Liver (tissue), 9 donors: ENCODE data around the gene HSPA12A. TPM values are rescaled to one million over a fixed set of nuclear protein-coding genes. Genes with fewer than 3 reads are reported as not detected.

Experiments
- DNase-seq: peaks from one replicate; pipeline ENCODE4 v3.0.0-alpha.2; 2017; ENCODE audit warnings: low spot score
- H3K27ac ChIP-seq, 2 donors: one replicate each; pipeline ENCODE4 v1.7.0; 2013; ENCODE audit warnings: inconsistent platforms in 2 of 2, low read length in 2 of 2, control low read depth in 1 of 2, low read depth in 1 of 2, mild to moderate bottlenecking in 1 of 2
- H3K27me3 ChIP-seq, 4 donors: one replicate each; pipeline versions ENCODE4 v1.6.1 to v1.7.0; 2013; ENCODE audit warnings: low read length in 3 of 4, inconsistent platforms in 1 of 4, mild to moderate bottlenecking in 1 of 4, moderate library complexity in 1 of 4; ENCODE audit not compliant: control insufficient read depth in 4 of 4, insufficient read depth in 4 of 4
- H3K36me3 ChIP-seq, 4 donors: one replicate each; pipeline versions ENCODE4 v1.6.1 to v1.7.0; 2013; ENCODE audit warnings: low read length in 3 of 4, mild to moderate bottlenecking in 3 of 4, low read depth in 1 of 4, moderate library complexity in 1 of 4; ENCODE audit not compliant: control insufficient read depth in 4 of 4, insufficient read depth in 3 of 4
- H3K4me1 ChIP-seq, 4 donors: one replicate each; pipeline versions ENCODE4 v1.6.1 to v1.7.0; 2013; ENCODE audit warnings: low read length in 3 of 4, mild to moderate bottlenecking in 3 of 4, moderate library complexity in 1 of 4; ENCODE audit not compliant: control insufficient read depth in 4 of 4, insufficient read depth in 4 of 4
- H3K4me3 ChIP-seq, 3 donors: one replicate each; pipeline versions ENCODE4 v1.6.1 to v1.7.0; 2013; ENCODE audit warnings: low read length in 3 of 3, control low read depth in 1 of 3, low read depth in 1 of 3, mild to moderate bottlenecking in 1 of 3
- H3K9ac ChIP-seq, 2 donors: one replicate each; pipeline ENCODE4 v1.7.0; 2013; ENCODE audit warnings: low read length in 2 of 2, mild to moderate bottlenecking in 2 of 2, moderate library complexity in 2 of 2, control low read depth in 1 of 2, low read depth in 1 of 2
- H3K9me3 ChIP-seq, 4 donors: one replicate each; pipeline versions ENCODE4 v1.6.1 to v1.7.0; 2013; ENCODE audit warnings: low read length in 3 of 4; ENCODE audit not compliant: control insufficient read depth in 4 of 4
- ATF3 ChIP-seq: IDR thresholded peaks from 2 replicates; pipeline ENCODE4 v1.6.1; 2016; ENCODE audit warnings: antibody characterized with exemption
- CTCF ChIP-seq: fragments of 150-350 bp; IDR thresholded peaks from 2 replicates; pipeline ENCODE4 v1.5.1; 2017; ENCODE audit warnings: improper control_type of control experiment, low read depth, low read length; ENCODE audit not compliant: missing input control
- EGR1 ChIP-seq, 2 donors: IDR thresholded peaks; 2 replicates each; pipeline ENCODE4 v1.6.1; 2016 to 2018; ENCODE audit warnings: antibody characterized with exemption in 2 of 2, low read depth in 2 of 2
- FOXA1 ChIP-seq: IDR thresholded peaks from 2 replicates; pipeline ENCODE4 v1.6.1; 2016; ENCODE audit warnings: antibody characterized with exemption
- FOXA2 ChIP-seq: IDR thresholded peaks from 2 replicates; pipeline ENCODE4 v1.6.1; 2016; ENCODE audit warnings: antibody characterized with exemption
- GABPA ChIP-seq, 2 donors: IDR thresholded peaks in 1 of 2; conservative IDR thresholded peaks in 1 of 2; 2 replicates each; pipeline ENCODE4 v1.6.1; 2016; ENCODE audit warnings: antibody characterized with exemption in 2 of 2, mild to moderate bottlenecking in 1 of 2, moderate library complexity in 1 of 2
- HNF4A ChIP-seq, 2 donors: conservative IDR thresholded peaks; 2 replicates each; pipeline ENCODE4 v1.6.1; 2016; ENCODE audit warnings: antibody characterized with exemption in 2 of 2, mild to moderate bottlenecking in 2 of 2
- HNF4G ChIP-seq: IDR thresholded peaks from 2 replicates; pipeline ENCODE4 v1.6.1; 2016; ENCODE audit warnings: antibody characterized with exemption
- JUND ChIP-seq, 2 donors: IDR thresholded peaks; 2 replicates each; pipeline ENCODE4 v1.6.1; 2016; ENCODE audit warnings: antibody characterized with exemption in 2 of 2
- MAX ChIP-seq: IDR thresholded peaks from 2 replicates; pipeline ENCODE4 v1.6.1; 2016; ENCODE audit warnings: antibody characterized with exemption
- NR2F2 ChIP-seq: IDR thresholded peaks from 2 replicates; pipeline ENCODE4 v1.6.1; 2016; ENCODE audit warnings: antibody characterized with exemption
- RAD21 ChIP-seq, 2 donors: IDR thresholded peaks; 2 replicates each; pipeline ENCODE4 v1.6.1; 2016; ENCODE audit warnings: antibody characterized with exemption in 2 of 2, mild to moderate bottlenecking in 2 of 2
- REST ChIP-seq: IDR thresholded peaks from 2 replicates; pipeline ENCODE4 v1.6.1; 2016; ENCODE audit warnings: antibody characterized with exemption, mild to moderate bottlenecking
- RXRA ChIP-seq, 2 donors: IDR thresholded peaks; 2 replicates each; pipeline ENCODE4 v1.6.1; 2017 to 2018; ENCODE audit warnings: antibody characterized with exemption in 2 of 2, mild to moderate bottlenecking in 1 of 2
- SP1 ChIP-seq: IDR thresholded peaks from 2 replicates; pipeline ENCODE4 v1.6.1; 2018; ENCODE audit warnings: antibody characterized with exemption, mild to moderate bottlenecking
- TAF1 ChIP-seq: conservative IDR thresholded peaks from 2 replicates; pipeline ENCODE4 v1.6.1; 2016; ENCODE audit warnings: antibody characterized with exemption, mild to moderate bottlenecking
- YY1 ChIP-seq: IDR thresholded peaks from 2 replicates; pipeline ENCODE4 v1.6.1; 2016; ENCODE audit warnings: antibody characterized with exemption, mild to moderate bottlenecking
- ZBTB33 ChIP-seq: IDR thresholded peaks from 2 replicates; pipeline ENCODE4 v1.6.1; 2016; ENCODE audit warnings: antibody characterized with exemption
- WGBS: extraction: QIAGEN DNeasy Blood & Tissue Kit; methylation state at CpG from one replicate; pipeline ENCODE4 v1.1.7; 2013; 5-methylcytosine and 5-hydroxymethylcytosine counted together
- polyA plus RNA-seq, 2 donors: library from polyadenylated mRNA; stranded (reverse) in 1 of 2; unstranded in 1 of 2; fragments of 200-250 nt in 1 of 2; fragments of >200 nt in 1 of 2; fragmentation: Nextera tagmentation in 1 of 2; extraction: Ambion mirVana in 1 of 2; gene quantifications; one replicate each; pipeline versions ENCODE4 v1.2.1 to v1.2.3, GENCODE V29; 2013 to 2015
- total RNA-seq, 2 donors: library from RNA; depleted of rRNA; stranded (reverse); fragments of >200 nt; gene quantifications; one replicate each; pipeline ENCODE4 v1.2.3, GENCODE V29; 2014
- donor health status: healthy.
- donor health status: healthy.
- donor health status: healthy.
- donor health status: healthy.
- donor health status: healthy.

Gene HSPA12A
- total and polyA plus RNA-seq, 4 donors = 1.3 to 4.5 (median 1.6) TPM

- H3K36me3 ChIP-seq = no peaks in the 10 kb centered on the region
- H3K27me3 ChIP-seq = peaks cover 0 to 3% (median 0%) of the 10 kb centered on the region in 4 donors
- TF ChIP-seq ZBTB33 (no peak), NR2F2 (no peak), SP1 (no peak), GABPA (IDR thresholded peaks at IDR 0.05 in 1 of 2, conservative IDR thresholded peaks at IDR 0.05 in 1 of 2) (no peak), EGR1 (IDR thresholded peaks at IDR 0.05; ENCODE audit: low read depth in 2 of 2) (no peak), HNF4G (no peak), HNF4A (conservative IDR thresholded peaks at IDR 0.05) (no peak), YY1 (no peak), TAF1 (no peak), ATF3 (no peak), JUND (IDR thresholded peaks at IDR 0.05) (no peak), RAD21 (IDR thresholded peaks at IDR 0.05) (no peak), MAX (no peak), REST (no peak), CTCF (no peak), FOXA2 (no peak)
- no peak overlapping the region for H3K27ac ChIP-seq
- 93% methylated on average over 8 of the region's 8 CpGs for WGBS
- H3K9ac ChIP-seq = no peak overlapping the region
- peaks cover 0 to 13% (median 5%) of the 10 kb centered on the region in 4 donors for H3K4me1 ChIP-seq
- H3K4me3 ChIP-seq = no peak overlapping the region
- H3K9me3 ChIP-seq = peaks cover 0 to 4% (median 1%) of the 10 kb centered on the region in 4 donors
- DNase-seq = no peak
Measured at GRCh38 chr10:116769791-116770190, 27.4 kb upstream of the HSPA12A start.

GRCh38 chr10:116769368-116769767, 27.0 kb upstream of the HSPA12A start:
- WGBS = 85% methylated on average over 7 of the region's 7 CpGs
- H3K9ac ChIP-seq = no peak overlapping the region
- no peak for DNase-seq
- peaks cover 0 to 3% (median 0%) of the 10 kb centered on the region in 4 donors for H3K27me3 ChIP-seq
- H3K4me3 ChIP-seq = no peak overlapping the region
- H3K36me3 ChIP-seq = no peaks in the 10 kb centered on the region
- peaks cover 0 to 13% (median 5%) of the 10 kb centered on the region in 4 donors for H3K4me1 ChIP-seq
- H3K27ac ChIP-seq = no peak overlapping the region
- H3K9me3 ChIP-seq = peaks cover 0 to 6% (median 1%) of the 10 kb centered on the region in 4 donors
- TF ChIP-seq EGR1 (IDR thresholded peaks at IDR 0.05; ENCODE audit: low read depth in 2 of 2) (no peak), RAD21 (IDR thresholded peaks at IDR 0.05) (no peak), TAF1 (no peak), YY1 (no peak), SP1 (no peak), HNF4A (conservative IDR thresholded peaks at IDR 0.05) (no peak), HNF4G (no peak), GABPA (IDR thresholded peaks at IDR 0.05 in 1 of 2, conservative IDR thresholded peaks at IDR 0.05 in 1 of 2) (no peak), FOXA1 (no peak), JUND (IDR thresholded peaks at IDR 0.05) (no peak), CTCF (no peak), FOXA2 (no peak), NR2F2 (no peak), MAX (no peak), ATF3 (no peak), RXRA (IDR thresholded peaks at IDR 0.05) (no peak)
